ENCODE data around the gene UBASH3B. TPM values are rescaled to one million over a fixed set of nuclear protein-coding genes. Genes with fewer than 3 reads are reported as not detected.

UBASH3B gene
- total RNA-seq, 2 experiments from 2014 or later = 54.7 to 73.0 TPM

DNA sequence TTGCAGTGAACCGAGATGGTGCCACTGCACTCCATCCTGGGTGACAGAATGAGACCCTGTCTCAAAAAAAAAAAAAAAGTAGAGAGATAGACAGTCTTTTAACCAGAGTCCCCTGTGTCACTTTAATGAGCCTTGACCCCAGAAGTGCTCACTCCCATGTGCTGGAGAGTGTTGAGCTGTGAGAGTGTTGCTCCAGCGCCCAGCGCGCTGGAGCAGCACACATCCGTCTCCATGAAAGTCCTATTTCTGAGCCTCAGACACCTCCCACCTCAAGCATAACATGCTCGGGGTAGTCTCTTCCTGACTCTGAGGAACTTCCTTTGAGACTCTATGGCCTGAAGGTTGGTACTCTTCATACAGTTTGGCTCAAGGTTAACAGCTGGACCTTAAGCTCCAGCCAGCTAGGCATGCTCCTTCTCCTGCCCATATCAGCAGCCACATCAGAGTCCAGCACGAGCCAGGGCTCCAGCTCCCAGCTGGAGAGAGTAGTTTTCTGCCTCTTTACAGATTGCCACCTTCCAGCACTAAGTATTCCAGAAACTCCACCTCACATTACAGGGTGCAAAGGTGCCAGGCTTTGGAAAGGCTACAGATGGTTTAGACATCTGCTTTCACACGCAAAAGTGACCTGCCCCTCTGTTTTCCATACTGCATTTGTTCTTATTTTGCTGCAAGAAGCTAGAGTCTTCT, 29.4 kb upstream of the UBASH3B start:
- no peaks in the 10 kb centered on the region for H3K79me2 ChIP-seq (ENCODE audit: insufficient read depth, low read depth, low read length)
- H3K27ac ChIP-seq (ENCODE audit: low read depth, low read length, poor library complexity, severe bottlenecking) = no peak overlapping the region
- BruUV-seq (replicated peaks) = no TSS peak
- ChIA-PET POLR2A (interaction anchor here (1.8 kb wide), 1 partner anchor 225 kb away, joined by 4 read pairs; no protein-coding TSS in a partner anchor), CTCF (ENCODE audit: unreplicated experiment) (interaction anchor here (1.1 kb wide), 1 partner anchor 131 kb away, joined by 6 read pairs; no protein-coding TSS in a partner anchor)
- no peak overlapping the region for H3K4me2 ChIP-seq (ENCODE audit: low read length)
- no peaks in the 10 kb centered on the region for H3K9me2 ChIP-seq (ENCODE audit: insufficient read depth, low read length)
- TF ChIP-seq, protein P1, sequence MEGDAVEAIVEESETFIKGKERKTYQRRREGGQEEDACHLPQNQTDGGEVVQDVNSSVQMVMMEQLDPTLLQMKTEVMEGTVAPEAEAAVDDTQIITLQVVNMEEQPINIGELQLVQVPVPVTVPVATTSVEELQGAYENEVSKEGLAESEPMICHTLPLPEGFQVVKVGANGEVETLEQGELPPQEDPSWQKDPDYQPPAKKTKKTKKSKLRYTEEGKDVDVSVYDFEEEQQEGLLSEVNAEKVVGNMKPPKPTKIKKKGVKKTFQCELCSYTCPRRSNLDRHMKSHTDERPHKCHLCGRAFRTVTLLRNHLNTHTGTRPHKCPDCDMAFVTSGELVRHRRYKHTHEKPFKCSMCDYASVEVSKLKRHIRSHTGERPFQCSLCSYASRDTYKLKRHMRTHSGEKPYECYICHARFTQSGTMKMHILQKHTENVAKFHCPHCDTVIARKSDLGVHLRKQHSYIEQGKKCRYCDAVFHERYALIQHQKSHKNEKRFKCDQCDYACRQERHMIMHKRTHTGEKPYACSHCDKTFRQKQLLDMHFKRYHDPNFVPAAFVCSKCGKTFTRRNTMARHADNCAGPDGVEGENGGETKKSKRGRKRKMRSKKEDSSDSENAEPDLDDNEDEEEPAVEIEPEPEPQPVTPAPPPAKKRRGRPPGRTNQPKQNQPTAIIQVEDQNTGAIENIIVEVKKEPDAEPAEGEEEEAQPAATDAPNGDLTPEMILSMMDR (conservative IDR thresholded peaks at IDR 0.05; ENCODE audit: low read length) = no peak
- no peak for TF ChIP-seq EZH2phosphoT487 (IDR thresholded peaks at IDR 0.05; ENCODE audit: borderline replicate concordance, low read depth, low read length)
- H2AFZ ChIP-seq (ENCODE audit: low read length) = no peak overlapping the region
- peaks cover 3% of the 10 kb centered on the region for H3K4me1 ChIP-seq (ENCODE audit: insufficient read depth, low read length, poor library complexity, severe bottlenecking)
- H3K9me3 ChIP-seq (ENCODE audit: low read length) = no peaks in the 10 kb centered on the region
- intact Hi-C loops (cut with micrococcal nuclease; ENCODE audit: unreplicated experiment) = no loop called here
- no peak overlapping the region for H3K4me3 ChIP-seq (ENCODE audit: low read depth, low read length, poor library complexity, severe bottlenecking)
- no peak for DNase-seq (ENCODE audit: low spot score)
- H3K36me3 ChIP-seq (ENCODE audit: insufficient read depth, low read length) = no peaks in the 10 kb centered on the region
- H4K20me1 ChIP-seq (ENCODE audit: insufficient read depth, low read length) = no peaks in the 10 kb centered on the region

GRCh38 chr11:122627745-122628144, 27.8 kb upstream of the UBASH3B start:
- no peaks in the 10 kb centered on the region for H3K36me3 ChIP-seq (ENCODE audit: insufficient read depth, low read length)
- no TSS peak for BruUV-seq (replicated peaks)
- H3K4me1 ChIP-seq (ENCODE audit: insufficient read depth, low read length, poor library complexity, severe bottlenecking) = peaks cover 3% of the 10 kb centered on the region
- POLR2A ChIA-PET = interaction anchor here (0.6 to 1.6 kb wide), 5 partner anchors 101 to 229 kb away, joined by 3 to 4 read pairs (median 3); no protein-coding TSS in a partner anchor
- no peaks in the 10 kb centered on the region for H3K9me2 ChIP-seq (ENCODE audit: insufficient read depth, low read length)
- intact Hi-C loops (cut with micrococcal nuclease; ENCODE audit: unreplicated experiment) = no loop called here
- H3K79me2 ChIP-seq (ENCODE audit: insufficient read depth, low read depth, low read length) = no peaks in the 10 kb centered on the region
- no peak overlapping the region for H3K27ac ChIP-seq (ENCODE audit: low read depth, low read length, poor library complexity, severe bottlenecking)
- H3K4me3 ChIP-seq (ENCODE audit: low read depth, low read length, poor library complexity, severe bottlenecking) = no peak overlapping the region
- no peak for TF ChIP-seq EZH2phosphoT487 (IDR thresholded peaks at IDR 0.05; ENCODE audit: borderline replicate concordance, low read depth, low read length)
- TF ChIP-seq, protein P1 (conservative IDR thresholded peaks at IDR 0.05; ENCODE audit: low read length) = no peak
- no peaks in the 10 kb centered on the region for H4K20me1 ChIP-seq (ENCODE audit: insufficient read depth, low read length)
- CTCF ChIA-PET (ENCODE audit: unreplicated experiment) = interaction anchor here (1.2 to 3.1 kb wide), 4 partner anchors 128 to 225 kb away, joined by 3 to 16 read pairs (median 12); no protein-coding TSS in a partner anchor
- H2AFZ ChIP-seq (ENCODE audit: low read length) = no peak overlapping the region
- DNase-seq (ENCODE audit: low spot score) = no peak
- no peak overlapping the region for H3K4me2 ChIP-seq (ENCODE audit: low read length)
- no peaks in the 10 kb centered on the region for H3K9me3 ChIP-seq (ENCODE audit: low read length)

All from OCI-LY7 (cell line).